HG02840 (cell line): ENCODE results near the gene RIMS1.
"Not testable (repeated sequence)": the region's sequence is repeated elsewhere in the genome, so short reads cannot be mapped to it uniquely, and the experiment has no call there.

ENCODE experiments used
- ATAC-seq: cut with Tn5 transposase; IDR thresholded peaks from one replicate; pipeline ENCODE4 v1.9.1; 2021; ENCODE audit warnings: mild to moderate bottlenecking, moderate library complexity, moderate number of reproducible peaks; ENCODE audit not compliant: unreplicated experiment, low FRiP score

Gene RIMS1

DNA sequence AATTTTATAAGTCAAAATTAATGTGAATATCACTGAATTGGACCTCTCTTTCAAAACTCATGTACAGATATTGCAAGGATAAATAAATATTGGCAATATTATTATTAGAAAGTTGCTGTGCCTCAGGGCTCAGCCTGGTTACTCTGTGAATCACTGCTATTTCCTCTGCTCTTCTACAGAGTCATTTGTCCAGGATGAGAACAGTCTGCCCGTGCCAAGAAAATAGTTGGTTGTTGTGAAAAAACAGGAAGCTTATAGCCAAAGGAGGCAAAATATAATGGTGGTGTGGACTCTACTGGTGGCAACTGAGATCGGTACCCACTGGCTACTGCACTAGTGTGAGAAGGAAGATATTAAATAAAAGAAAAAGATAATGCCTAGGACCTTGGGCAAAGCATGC lies 93.6 kb downstream of the RIMS1 start:
- ATAC-seq, result no peak

DNA sequence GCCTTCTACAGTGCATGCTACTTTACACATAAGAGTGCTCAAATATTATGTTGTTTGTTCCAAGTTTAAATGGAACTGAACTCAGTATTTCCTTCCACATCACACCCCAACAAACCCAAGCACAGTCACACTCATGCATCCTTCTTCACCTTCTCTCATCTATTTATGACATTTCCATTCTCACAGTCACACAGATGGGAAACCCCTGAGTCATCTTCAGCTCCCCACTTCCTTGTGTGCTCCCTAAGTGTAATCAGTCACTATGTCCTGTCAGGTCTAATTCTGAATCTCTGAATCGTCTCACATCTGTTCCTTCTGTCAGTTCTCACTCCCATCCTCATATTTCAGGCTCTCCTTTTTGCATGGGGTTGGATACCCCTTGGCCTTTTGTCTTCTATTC lies 96.0 kb downstream of the RIMS1 start:
- ATAC-seq, result no peak

DNA sequence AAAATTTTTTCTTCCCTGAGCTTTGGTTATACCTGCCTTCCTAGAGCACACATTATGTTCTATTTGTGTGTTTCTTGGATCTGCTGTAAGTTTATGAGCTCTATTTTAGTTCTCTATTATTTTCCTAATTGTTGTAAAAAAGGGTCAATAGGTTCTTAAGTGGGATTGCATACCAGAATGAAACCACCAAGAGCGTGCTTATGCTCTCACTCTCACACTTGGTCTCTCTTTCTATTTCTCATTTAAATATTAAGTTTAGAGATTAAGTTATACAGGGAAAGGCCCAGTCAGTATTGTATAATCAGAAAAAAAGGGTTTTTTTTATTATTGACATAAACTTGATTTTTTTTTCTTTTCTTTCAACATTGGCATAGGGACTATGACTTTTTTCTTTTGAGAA lies 96.8 kb downstream of the RIMS1 start:
- ATAC-seq, result no peak

DNA sequence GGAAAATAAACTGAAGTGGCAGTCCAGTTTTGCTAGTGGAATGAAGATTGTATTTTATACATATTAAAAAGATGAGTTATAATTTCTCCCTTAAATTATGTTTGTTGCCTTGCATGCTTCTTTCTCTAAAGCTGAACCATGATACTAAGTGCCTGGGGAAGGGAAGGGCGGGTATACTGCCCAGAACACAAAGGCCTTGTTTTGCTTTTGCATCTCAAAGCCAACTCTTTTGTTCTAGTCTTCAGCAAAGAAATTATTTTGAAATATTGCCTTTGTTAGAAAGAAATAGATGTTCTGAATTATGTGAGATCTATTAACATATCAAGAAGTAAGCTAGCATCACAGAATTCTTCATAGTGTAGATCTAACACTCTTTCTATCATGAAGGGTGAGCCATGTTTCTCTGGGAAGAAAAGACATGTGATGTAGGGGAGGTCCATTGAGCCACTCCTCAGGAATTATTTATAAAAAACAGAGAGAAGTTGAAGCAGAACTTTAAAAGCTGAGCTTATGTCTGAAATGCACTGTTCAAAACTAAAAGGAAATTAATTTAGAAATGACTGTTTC lies 108.4 kb downstream of the RIMS1 start:
- ATAC-seq, result no peak

DNA sequence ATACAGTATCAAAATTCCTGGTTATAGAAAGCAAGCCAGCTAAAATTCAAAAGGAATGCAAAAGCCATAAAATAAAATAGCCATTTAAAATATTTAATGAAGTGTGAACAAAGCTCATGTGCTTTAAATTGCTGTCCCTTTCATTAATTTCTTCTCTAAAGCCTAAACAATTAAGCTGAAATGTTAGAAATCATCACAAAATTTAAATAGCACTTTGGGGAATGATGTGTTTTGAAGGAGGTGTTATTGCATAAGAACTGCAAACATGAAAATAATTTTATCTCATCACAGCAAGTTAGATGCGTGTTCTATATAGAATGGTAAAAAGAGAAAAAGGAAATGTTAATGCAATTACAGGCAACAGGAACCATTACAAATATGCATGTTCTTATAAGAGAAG lies 111.0 kb downstream of the RIMS1 start:
- ATAC-seq, result no peak

DNA sequence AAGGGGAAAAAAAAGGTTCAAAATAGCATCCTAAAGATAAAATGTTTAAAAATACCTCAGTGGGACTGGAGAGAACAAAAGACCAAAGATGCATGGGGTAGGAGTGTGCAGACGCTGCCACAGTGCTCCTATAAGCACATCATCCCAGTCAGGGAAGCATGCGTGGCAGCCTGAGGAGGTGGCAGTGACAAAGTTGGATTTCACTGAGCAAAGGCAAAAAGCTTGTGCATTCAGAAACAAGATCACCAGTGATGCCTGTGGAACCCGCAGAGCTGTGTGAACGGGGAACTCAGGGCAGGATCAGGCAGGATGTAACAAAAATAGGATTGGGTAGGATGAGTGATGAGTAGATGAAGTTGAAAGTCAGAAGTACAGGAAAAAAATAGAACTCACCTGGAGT lies 116.1 kb downstream of the RIMS1 start:
- ATAC-seq, result no peak

DNA sequence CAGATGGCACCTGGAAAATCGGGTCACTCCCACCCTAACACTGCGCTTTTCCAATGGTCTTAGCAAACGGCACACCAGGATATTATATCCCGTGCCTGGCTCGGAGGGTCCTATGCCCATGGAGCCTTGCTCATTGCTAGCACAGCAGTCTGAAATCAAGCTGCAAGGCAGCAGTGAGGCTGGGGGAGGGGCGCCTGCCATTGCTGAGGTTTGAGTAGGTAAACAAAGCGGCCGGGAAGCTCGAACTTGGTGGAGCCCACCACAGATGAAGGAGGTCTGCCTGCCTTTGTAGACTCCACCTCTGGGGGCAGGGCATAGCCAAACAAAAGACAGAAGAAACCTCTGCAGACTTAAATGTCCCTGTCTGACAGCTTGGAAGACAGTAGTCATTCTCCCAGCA lies 120.2 kb downstream of the RIMS1 start:
- ATAC-seq, result not testable (repeated sequence)

DNA sequence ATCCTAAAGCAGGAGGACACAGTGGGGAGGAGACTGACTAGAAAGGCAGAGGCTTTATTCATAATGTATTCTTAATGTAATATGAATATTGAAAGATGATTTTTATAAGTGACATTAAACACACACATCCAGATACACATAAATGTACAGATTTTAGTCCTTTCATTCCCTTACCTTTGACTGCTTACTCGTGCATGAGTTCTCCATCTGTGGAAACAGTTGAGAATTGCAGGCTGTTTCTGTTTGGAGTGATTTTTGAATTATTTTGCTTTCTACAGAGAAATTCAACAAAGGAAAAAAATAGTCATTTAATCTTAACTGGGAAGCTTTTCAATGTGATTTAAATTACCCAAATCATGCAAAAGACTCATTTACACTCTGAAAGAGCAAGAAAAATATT lies 136.5 kb downstream of the RIMS1 start:
- ATAC-seq, result no peak

DNA sequence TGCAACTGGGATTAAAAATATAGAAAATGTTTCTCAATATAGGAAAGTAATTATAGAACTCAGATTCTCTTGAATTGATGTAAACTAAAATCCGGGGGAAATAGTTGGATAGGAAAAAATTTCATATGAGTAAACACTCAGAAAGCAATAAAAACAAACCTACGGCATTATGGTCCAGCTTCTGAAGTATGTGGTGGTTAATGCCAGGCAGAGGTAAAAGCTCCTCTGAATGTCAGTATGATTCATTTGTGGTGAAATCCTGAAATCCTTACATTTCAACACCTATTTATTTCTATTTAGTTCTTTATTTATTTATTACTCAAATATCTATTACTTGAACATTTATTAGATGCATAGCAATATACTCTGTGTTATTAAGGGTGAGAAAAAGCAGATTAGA lies 145.1 kb downstream of the RIMS1 start:
- no peak for ATAC-seq

DNA sequence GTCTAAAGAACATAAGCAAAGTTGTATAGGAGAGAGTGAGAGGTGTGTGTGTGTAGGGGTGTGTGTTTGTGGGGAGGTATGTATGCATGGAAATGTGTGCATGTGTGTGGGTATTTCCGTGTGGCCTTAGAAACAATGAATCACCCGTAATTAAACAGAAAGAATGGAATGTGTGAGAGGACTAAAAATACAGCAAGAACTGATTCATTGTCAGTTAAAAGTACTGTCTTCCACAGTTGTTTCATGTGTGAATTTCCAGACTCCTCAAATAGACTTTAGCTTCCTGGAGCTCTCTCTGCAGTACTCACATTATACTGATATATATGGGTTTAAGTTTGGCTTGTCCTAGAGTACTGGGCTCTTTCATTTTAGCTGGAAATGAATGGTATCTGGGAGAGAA lies 145.7 kb downstream of the RIMS1 start:
- no peak for ATAC-seq

DNA sequence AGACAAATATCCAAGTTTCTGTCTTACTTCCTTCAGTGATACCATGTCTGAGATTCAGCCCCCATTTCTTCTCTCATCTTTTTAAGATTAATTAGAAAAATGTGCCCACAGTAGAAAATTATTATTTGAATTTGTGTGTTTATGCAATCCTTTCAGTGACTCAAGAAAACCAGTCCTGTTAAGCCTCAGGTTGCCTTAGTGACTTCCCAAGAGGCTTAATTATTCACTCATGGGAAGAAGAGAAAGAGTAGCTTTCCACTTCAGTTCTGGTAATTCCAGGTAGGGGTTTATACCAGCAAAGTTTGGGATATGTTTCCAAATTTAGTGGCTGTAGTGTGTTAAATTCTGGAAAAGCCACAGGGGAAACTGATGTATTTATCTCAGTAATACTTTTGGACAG lies 149.1 kb downstream of the RIMS1 start:
- no peak for ATAC-seq

DNA sequence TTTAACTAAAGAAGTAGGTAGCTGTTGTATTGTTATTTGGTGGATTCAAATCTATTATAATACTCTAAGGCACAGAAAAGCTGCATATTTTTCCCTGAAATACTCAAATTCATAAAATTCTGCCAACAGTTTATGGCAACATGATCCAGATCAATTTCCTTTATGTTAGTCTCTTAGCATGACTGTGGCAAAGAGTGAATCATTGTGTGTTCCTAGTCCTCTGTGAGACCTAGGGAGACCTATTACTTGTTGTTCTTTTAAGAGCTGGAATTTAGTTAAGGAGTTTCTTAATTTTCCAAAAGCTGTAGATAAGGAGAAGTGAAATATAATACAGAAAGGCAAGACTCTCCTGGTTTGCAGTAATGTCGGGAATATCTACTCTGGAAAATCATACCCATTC lies 149.6 kb downstream of the RIMS1 start:
- no peak for ATAC-seq

DNA sequence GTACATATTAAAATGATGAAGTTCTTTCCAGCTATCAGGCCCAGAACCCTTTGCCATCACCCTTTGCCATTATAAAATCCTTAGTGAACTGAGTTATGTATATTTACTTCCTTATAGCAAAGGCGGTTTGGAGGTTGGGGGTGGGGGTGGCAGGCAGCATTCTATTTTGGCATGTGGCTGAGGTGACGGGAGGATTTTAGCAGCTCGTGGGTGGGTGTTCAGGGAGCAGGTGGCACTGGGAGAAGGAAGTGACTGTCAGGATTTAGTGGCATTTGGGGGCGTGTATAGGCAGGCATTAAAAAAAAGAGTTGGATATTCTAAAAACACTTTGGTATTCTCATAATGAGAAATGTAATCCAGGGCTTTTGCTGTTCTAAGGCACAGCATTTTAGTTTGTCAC lies 150.7 kb downstream of the RIMS1 start:
- ATAC-seq, result no peak

DNA sequence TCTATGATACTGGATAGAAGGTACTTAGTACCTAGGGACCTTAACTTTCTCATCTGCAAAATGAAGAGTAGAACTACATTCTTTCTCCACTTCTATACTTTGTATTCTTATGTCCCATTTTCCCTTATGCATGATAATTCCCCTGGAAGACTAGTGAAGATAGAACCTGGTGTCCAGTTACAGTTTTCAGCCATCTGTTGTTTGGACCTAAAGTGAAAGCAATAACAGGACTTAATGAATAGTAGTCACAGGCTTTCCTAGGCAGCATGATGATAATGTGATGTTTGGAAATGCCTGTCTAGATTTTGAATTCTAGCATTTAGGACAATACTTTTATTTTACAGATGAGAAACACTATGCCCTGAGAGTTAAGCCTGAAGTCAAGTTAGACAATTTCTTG lies 153.8 kb downstream of the RIMS1 start:
- no peak for ATAC-seq

DNA sequence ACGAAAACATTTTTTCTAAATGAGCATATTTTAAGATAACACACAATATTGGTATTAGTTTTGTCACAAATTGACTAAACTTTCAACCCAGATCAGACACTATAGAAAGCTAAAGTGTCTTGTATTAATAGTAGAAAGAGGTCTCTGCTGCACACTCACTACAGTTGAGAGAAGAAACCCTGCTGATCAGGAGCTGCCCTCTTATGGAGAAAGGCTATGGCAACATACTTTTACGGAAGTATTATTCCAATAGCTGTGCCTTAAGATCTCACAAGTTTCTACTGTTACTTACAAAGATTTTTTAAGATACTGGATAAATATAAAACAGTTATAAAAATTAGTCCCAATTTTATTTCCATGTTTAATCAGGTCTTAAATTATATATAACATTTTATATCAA lies 155.7 kb downstream of the RIMS1 start:
- ATAC-seq, result no peak

DNA sequence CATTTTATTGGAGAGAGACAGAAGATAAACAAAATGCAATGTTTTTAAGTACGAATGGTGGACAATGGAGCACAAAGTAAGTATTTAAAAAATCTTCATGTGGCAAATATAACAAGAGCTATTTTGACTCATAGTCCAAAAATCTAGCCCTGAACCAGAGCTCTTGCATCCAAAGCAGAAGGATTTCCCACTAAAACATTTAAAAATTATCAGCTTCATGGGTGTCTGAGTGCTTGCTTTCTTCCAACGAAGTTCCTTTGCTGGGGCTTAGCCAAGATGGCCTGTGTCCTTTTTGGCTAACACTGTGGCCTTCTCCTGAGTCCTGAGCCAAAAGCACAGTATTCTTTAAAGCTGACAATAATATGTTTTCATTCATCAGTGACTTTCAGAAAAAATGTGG lies 161.7 kb downstream of the RIMS1 start:
- ATAC-seq, result no peak

DNA sequence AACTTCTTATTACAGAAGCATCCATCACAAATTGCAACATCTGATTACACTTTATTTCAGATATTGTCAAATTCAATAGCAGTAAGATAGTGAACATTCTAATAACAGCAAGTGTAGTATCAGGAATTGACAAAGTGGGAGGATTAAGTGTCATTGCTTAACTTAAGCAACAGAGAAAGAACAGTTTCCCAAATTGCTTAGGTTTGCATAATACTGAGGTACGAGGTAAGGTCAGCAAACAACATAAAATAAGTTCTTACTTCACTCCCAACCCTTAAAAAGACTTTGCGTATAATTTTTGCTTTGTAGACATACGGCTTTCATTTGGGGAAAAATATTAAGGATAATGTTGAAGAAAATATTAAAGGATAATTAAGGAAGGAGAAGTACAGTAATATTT lies 163.0 kb downstream of the RIMS1 start:
- ATAC-seq, result no peak

DNA sequence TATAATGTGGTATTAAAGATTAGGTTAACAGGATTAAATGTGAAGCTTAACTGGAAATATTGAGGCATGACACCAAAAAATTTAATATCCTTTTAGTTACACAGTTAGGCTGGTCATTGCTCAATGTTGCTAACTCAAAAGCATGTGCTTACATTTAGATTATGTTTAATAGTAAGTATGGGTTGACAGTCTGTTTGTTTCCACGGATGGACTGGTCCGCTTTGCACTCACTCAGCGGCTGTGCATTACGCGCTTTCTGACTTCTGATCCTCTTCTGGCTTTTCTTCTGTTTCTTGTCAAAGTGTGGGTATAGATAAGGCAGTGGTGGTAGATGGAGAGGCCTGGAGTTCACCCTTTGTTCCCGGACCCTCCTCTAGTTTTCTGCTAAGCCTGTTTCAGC lies 174.9 kb downstream of the RIMS1 start:
- ATAC-seq, result no peak

DNA sequence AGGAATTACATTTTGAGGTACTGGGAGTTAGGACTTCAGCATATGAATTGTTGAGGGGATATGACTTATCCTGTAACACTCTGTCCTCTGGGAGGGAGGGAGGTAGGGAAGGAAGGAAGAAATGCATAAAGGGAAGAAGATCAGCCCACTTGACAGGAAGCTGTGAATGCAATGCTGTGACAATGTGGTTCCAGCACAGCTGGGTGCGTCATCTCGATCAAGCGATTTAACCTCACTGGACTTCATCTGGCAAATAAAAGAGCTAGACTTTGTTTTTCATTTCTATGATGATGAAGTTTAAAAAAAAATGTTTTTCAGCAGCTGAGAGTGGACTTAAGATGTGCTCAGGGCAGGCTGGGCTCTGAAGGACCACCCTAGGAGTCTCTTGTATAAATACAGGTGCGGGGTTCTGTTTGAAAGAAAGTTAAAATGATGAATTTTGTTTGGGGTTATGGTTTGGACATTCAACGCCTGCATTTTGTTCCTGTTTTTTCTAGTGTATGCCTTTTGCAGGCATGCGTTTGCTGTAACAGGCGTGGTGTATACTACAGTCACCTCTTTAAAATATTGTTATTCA lies 178.1 kb downstream of the RIMS1 start:
- ATAC-seq, result no peak

DNA sequence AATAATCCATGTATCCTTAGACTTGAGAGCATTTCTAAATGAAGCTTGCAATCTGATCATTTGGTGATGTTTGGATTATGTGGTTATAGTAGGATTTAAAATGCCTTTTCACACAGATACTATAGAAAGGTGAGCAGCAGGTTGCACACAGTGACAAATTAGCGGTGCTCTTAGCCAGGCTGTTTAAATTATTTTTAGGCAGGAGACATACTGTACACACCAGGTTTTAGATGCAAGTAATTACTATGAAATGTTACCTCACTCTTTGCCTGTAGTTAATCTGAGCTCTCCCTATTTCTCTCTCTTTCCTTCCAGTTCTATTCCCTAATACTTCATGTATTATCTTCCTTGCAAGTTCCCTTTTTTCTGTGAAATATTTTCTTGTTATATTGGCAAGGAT lies 191.7 kb downstream of the RIMS1 start:
- no peak for ATAC-seq

DNA sequence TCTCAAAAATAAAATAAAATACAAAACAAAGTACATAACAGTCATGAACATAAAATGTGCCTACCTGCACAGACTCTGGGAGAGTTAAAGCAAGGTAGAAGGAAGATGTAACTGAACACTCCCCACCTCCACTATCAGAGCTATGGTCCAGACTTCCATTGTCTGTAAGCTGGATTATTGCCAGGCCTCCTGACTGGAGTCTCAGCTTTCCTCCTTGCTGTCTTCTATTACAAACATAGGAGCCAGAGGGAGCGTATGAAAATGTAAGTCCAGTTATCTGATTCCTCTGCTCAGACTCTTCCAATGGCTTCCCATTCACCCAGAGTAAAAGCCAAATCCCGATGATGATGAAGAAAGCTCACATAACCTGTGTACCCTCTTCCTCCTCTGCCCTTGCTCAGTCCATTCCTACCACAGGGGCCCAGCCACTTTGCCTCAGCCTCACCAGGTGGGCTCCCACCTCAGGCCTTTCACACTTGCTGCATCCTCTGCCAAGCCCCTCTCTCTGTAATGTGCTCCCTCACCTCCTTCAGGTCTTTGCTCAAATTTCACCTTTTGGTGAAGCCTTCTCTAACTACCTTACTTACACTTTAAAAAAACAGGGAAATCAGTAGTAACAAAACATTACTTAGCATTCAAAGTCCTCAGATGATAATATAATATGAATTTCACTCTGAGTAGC lies 194.1 kb downstream of the RIMS1 start:
- no peak for ATAC-seq

DNA sequence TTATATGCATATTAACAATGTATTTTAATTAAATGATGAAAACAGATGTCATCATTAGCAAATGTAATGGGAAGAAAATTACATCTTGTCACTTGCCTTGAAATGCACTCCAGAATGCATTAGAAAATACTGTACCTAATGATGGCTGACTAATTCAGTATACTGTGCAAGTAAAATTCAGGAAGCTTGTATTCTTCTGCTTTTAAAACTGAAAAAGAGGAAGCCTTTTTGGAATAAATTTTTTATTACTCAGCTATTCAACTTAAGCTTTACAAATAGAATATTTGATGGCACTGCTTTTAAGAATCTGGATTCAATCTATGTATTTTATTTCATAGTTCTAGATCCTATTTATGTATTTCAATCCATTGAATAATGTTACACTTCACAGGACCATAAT lies 195.5 kb downstream of the RIMS1 start:
- ATAC-seq, result no peak
